ENCODE measurements around the gene KREMEN2. TPM values are rescaled to one million over a fixed set of nuclear protein-coding genes. Genes with fewer than 3 reads are reported as not detected.

The KREMEN2 gene
- total RNA-seq, 5 donors from 2014 or later (not counting 1 experiment from before 2014, with no cell fraction given), result 0.15 TPM; not detected in 4

- H3K4me3 ChIP-seq (ENCODE audit: control insufficient read depth in 1 of 2, extremely low read depth in 1 of 2, low read length in 1 of 2), result no peak overlapping the region
- POLR2A ChIA-PET, result no interaction called here
- ATAC-seq (replicated peaks in 1 of 4), result no peak
- Mint-ChIP-seq H3K9me3 (no peaks in the 10 kb centered on the region), H3K36me3 (no peaks in the 10 kb centered on the region), H3K27ac (no peak overlapping the region), H3K4me3 (no peak overlapping the region), H3K27me3 (peaks cover 0 to 1% of the 10 kb centered on the region in 2 donors), H3K4me1 (no peaks in the 10 kb centered on the region)
- H3K27me3 ChIP-seq (replicated peaks in 1 of 2; ENCODE audit: control insufficient read depth in 2 of 2, extremely low read depth in 1 of 2, insufficient read depth in 2 of 2, low read length in 1 of 2), result peaks cover 0 to 56% of the 10 kb centered on the region in 2 experiments
- H3K27ac ChIP-seq (ENCODE audit: low read length), result no peak overlapping the region
- CTCF ChIA-PET, result no interaction called here
- no peaks in the 10 kb centered on the region for H3K4me1 ChIP-seq (ENCODE audit: control insufficient read depth in 1 of 2, extremely low read depth in 1 of 2, insufficient read depth in 2 of 2, low read length in 2 of 2)
- H3K9me3 ChIP-seq, result no peaks in the 10 kb centered on the region
- WGBS (ENCODE audit: insufficient coverage), result 83% methylated on average over 2 of the region's 12 CpGs
- H3K36me3 ChIP-seq (ENCODE audit: control insufficient read depth in 2 of 2, extremely low read depth in 1 of 2, insufficient read depth in 1 of 2, low read length in 1 of 2), result no peaks in the 10 kb centered on the region
- DNase-seq, result no peak
Measured at GRCh38 chr16:2991566-2992261, 27.6 kb downstream of the KREMEN2 start.

GRCh38 chr16:2992383-2993081 is 28.5 kb downstream of the KREMEN2 start:
- no peak overlapping the region for H3K27ac Mint-ChIP-seq
- Histone ChIP-seq H3K27me3 (replicated peaks in 1 of 2; ENCODE audit: control insufficient read depth in 2 of 2, extremely low read depth in 1 of 2, insufficient read depth in 2 of 2, low read length in 1 of 2) (peaks cover 0 to 55% of the 10 kb centered on the region in 2 experiments), H3K4me3 (ENCODE audit: control insufficient read depth in 1 of 2, extremely low read depth in 1 of 2, low read length in 1 of 2) (no peak overlapping the region), H3K4me1 (ENCODE audit: control insufficient read depth in 1 of 2, extremely low read depth in 1 of 2, insufficient read depth in 2 of 2, low read length in 2 of 2) (no peaks in the 10 kb centered on the region), H3K27ac (ENCODE audit: low read length) (no peak overlapping the region), H3K9me3 (no peaks in the 10 kb centered on the region), H3K36me3 (ENCODE audit: control insufficient read depth in 2 of 2, extremely low read depth in 1 of 2, insufficient read depth in 1 of 2, low read length in 1 of 2) (no peaks in the 10 kb centered on the region)
- DNase-seq, result no peak
- no peaks in the 10 kb centered on the region for H3K36me3 Mint-ChIP-seq
- peaks cover 0 to 1% of the 10 kb centered on the region in 2 donors for H3K27me3 Mint-ChIP-seq
- no peak for ATAC-seq (replicated peaks in 1 of 4)
- H3K9me3 Mint-ChIP-seq, result no peaks in the 10 kb centered on the region
- no peak overlapping the region for H3K4me3 Mint-ChIP-seq
- POLR2A ChIA-PET, result no interaction called here
- H3K4me1 Mint-ChIP-seq, result no peaks in the 10 kb centered on the region
- CTCF ChIA-PET, result no interaction called here
- WGBS (ENCODE audit: insufficient coverage), result 83% methylated on average over 1 of the region's 14 CpGs

GRCh38 chr16:2996298-2996697 is 32.2 kb downstream of the KREMEN2 start:
- WGBS (ENCODE audit: insufficient coverage), result 79% methylated on average over 8 of the region's 13 CpGs
- POLR2A ChIA-PET, result no interaction called here
- no peak overlapping the region for H3K27ac ChIP-seq (ENCODE audit: low read length)
- Mint-ChIP-seq H3K27me3 (peaks cover 3 to 5% of the 10 kb centered on the region in 2 donors), H3K4me3 (no peak overlapping the region), H3K4me1 (no peaks in the 10 kb centered on the region), H3K36me3 (no peaks in the 10 kb centered on the region), H3K27ac (no peak overlapping the region), H3K9me3 (no peaks in the 10 kb centered on the region)
- DNase-seq (no peak), ATAC-seq (replicated peaks in 1 of 4) (no peak)
- H3K9me3 ChIP-seq, result no peaks in the 10 kb centered on the region
- no peak overlapping the region for H3K4me3 ChIP-seq (ENCODE audit: control insufficient read depth in 1 of 2, extremely low read depth in 1 of 2, low read length in 1 of 2)
- H3K36me3 ChIP-seq (ENCODE audit: control insufficient read depth in 2 of 2, extremely low read depth in 1 of 2, insufficient read depth in 1 of 2, low read length in 1 of 2), result no peaks in the 10 kb centered on the region
- no peaks in the 10 kb centered on the region for H3K4me1 ChIP-seq (ENCODE audit: control insufficient read depth in 1 of 2, extremely low read depth in 1 of 2, insufficient read depth in 2 of 2, low read length in 2 of 2)
- CTCF ChIA-PET, result interaction anchor here in 1 of 2 donors (0.6 kb wide), 1 partner anchor 110 kb away, joined by 8 read pairs; no protein-coding TSS in a partner anchor
- peaks cover 0 to 49% of the 10 kb centered on the region in 2 experiments for H3K27me3 ChIP-seq (replicated peaks in 1 of 2; ENCODE audit: control insufficient read depth in 2 of 2, extremely low read depth in 1 of 2, insufficient read depth in 2 of 2, low read length in 1 of 2)

GRCh38 chr16:2999929-3000328 is 35.9 kb downstream of the KREMEN2 start:
- POLR2A ChIA-PET, result no interaction called here
- no peak overlapping the region for H3K27ac ChIP-seq (ENCODE audit: low read length)

GRCh38 chr16:3000540-3000939 is 36.5 kb downstream of the KREMEN2 start:
- no peak for ATAC-seq (replicated peaks in 1 of 4)
- POLR2A ChIA-PET, result no interaction called here
- CTCF ChIA-PET, result no interaction called here
- WGBS (ENCODE audit: insufficient coverage), result 70% methylated on average over 2 of the region's 4 CpGs
- H3K4me3 Mint-ChIP-seq, result no peak overlapping the region
- no peaks in the 10 kb centered on the region for H3K36me3 Mint-ChIP-seq
- peaks cover 0 to 5% (median 5%) of the 10 kb centered on the region in 3 donors for H3K4me1 Mint-ChIP-seq
- Histone ChIP-seq H3K27ac (ENCODE audit: low read length) (no peak overlapping the region), H3K4me3 (ENCODE audit: control insufficient read depth in 1 of 2, extremely low read depth in 1 of 2, low read length in 1 of 2) (no peak overlapping the region), H3K9me3 (no peaks in the 10 kb centered on the region), H3K36me3 (ENCODE audit: control insufficient read depth in 2 of 2, extremely low read depth in 1 of 2, insufficient read depth in 1 of 2, low read length in 1 of 2) (no peaks in the 10 kb centered on the region), H3K4me1 (ENCODE audit: control insufficient read depth in 1 of 2, extremely low read depth in 1 of 2, insufficient read depth in 2 of 2, low read length in 2 of 2) (peaks cover 0 to 9% of the 10 kb centered on the region in 2 experiments), H3K27me3 (replicated peaks in 1 of 2; ENCODE audit: control insufficient read depth in 2 of 2, extremely low read depth in 1 of 2, insufficient read depth in 2 of 2, low read length in 1 of 2) (peaks cover 0 to 49% of the 10 kb centered on the region in 2 experiments)
- no peak overlapping the region for H3K27ac Mint-ChIP-seq
- DNase-seq, result no peak
- H3K27me3 Mint-ChIP-seq, result peaks cover 3 to 13% of the 10 kb centered on the region in 2 donors
- no peaks in the 10 kb centered on the region for H3K9me3 Mint-ChIP-seq

More at GRCh38 chr16:2999929-3000328, 35.9 kb downstream of the KREMEN2 start:
- H3K9me3 ChIP-seq, result no peaks in the 10 kb centered on the region
- DNase-seq (no peak), ATAC-seq (replicated peaks in 1 of 4) (no peak)
- H3K36me3 ChIP-seq (ENCODE audit: control insufficient read depth in 2 of 2, extremely low read depth in 1 of 2, insufficient read depth in 1 of 2, low read length in 1 of 2), result no peaks in the 10 kb centered on the region
- Mint-ChIP-seq H3K27ac (no peak overlapping the region), H3K27me3 (peaks cover 3 to 11% of the 10 kb centered on the region in 2 donors), H3K36me3 (no peaks in the 10 kb centered on the region), H3K9me3 (no peaks in the 10 kb centered on the region), H3K4me1 (peaks cover 0 to 4% (median 4%) of the 10 kb centered on the region in 3 donors), H3K4me3 (no peak overlapping the region)
- 80% methylated on average over 3 of the region's 6 CpGs for WGBS (ENCODE audit: insufficient coverage)
- H3K4me1 ChIP-seq (ENCODE audit: control insufficient read depth in 1 of 2, extremely low read depth in 1 of 2, insufficient read depth in 2 of 2, low read length in 2 of 2), result peaks cover 0 to 7% of the 10 kb centered on the region in 2 experiments
- CTCF ChIA-PET, result no interaction called here
- peaks cover 0 to 47% of the 10 kb centered on the region in 2 experiments for H3K27me3 ChIP-seq (replicated peaks in 1 of 2; ENCODE audit: control insufficient read depth in 2 of 2, extremely low read depth in 1 of 2, insufficient read depth in 2 of 2, low read length in 1 of 2)
- no peak overlapping the region for H3K4me3 ChIP-seq (ENCODE audit: control insufficient read depth in 1 of 2, extremely low read depth in 1 of 2, low read length in 1 of 2)

GRCh38 chr16:3001316-3001715 is 37.2 kb downstream of the KREMEN2 start:
- Histone ChIP-seq H3K4me3 (ENCODE audit: control insufficient read depth in 1 of 2, extremely low read depth in 1 of 2, low read length in 1 of 2) (no peak overlapping the region), H3K27me3 (replicated peaks in 1 of 2; ENCODE audit: control insufficient read depth in 2 of 2, extremely low read depth in 1 of 2, insufficient read depth in 2 of 2, low read length in 1 of 2) (peaks cover 0 to 54% of the 10 kb centered on the region in 2 experiments), H3K4me1 (ENCODE audit: control insufficient read depth in 1 of 2, extremely low read depth in 1 of 2, insufficient read depth in 2 of 2, low read length in 2 of 2) (peaks cover 0 to 9% of the 10 kb centered on the region in 2 experiments), H3K9me3 (no peaks in the 10 kb centered on the region), H3K36me3 (ENCODE audit: control insufficient read depth in 2 of 2, extremely low read depth in 1 of 2, insufficient read depth in 1 of 2, low read length in 1 of 2) (no peaks in the 10 kb centered on the region), H3K27ac (ENCODE audit: low read length) (no peak overlapping the region)
- H3K36me3 Mint-ChIP-seq, result no peaks in the 10 kb centered on the region
- no peaks in the 10 kb centered on the region for H3K9me3 Mint-ChIP-seq
- ATAC-seq (replicated peaks in 1 of 4), result no peak
- ChIA-PET CTCF (no interaction called here), POLR2A (interaction anchor here in 1 of 2 donors (0.6 kb wide), 1 partner anchor 155 kb away, joined by 3 read pairs; no protein-coding TSS in a partner anchor)
- H3K27ac Mint-ChIP-seq, result no peak overlapping the region
- no peak for DNase-seq
- 68% methylated on average over 9 of the region's 12 CpGs for WGBS (ENCODE audit: insufficient coverage)
- no peak overlapping the region for H3K4me3 Mint-ChIP-seq
- H3K27me3 Mint-ChIP-seq, result peaks cover 3 to 13% of the 10 kb centered on the region in 2 donors
- peaks cover 0 to 5% (median 5%) of the 10 kb centered on the region in 3 donors for H3K4me1 Mint-ChIP-seq

Measured in T-cell (primary cell).